DMS114 treated with DMSO at 0.1 percent for 48 hours (cell line): ENCODE measurements around the gene GGTLC2.
"Not testable (repeated sequence)": the region's sequence is repeated elsewhere in the genome, so short reads cannot be mapped to it uniquely, and the experiment has no call there.

Source experiments
- DNase-seq: peaks from one replicate; lab custom pipeline; 2025; ENCODE audit not compliant: unreplicated experiment; lab: John Stamatoyannopoulos, UW

The GGTLC2 gene

GRCh38 chr22:22636260-22636659 is 8.2 kb upstream of the GGTLC2 start:
- not testable (repeated sequence) for DNase-seq

GRCh38 chr22:22638313-22638712 is 6.1 kb upstream of the GGTLC2 start:
- DNase-seq, result not testable (repeated sequence)

GRCh38 chr22:22642255-22642654 is 2.2 kb upstream of the GGTLC2 start:
- not testable (repeated sequence) for DNase-seq

GRCh38 chr22:22645969-22646368 is 1.6 kb downstream of the GGTLC2 start:
- DNase-seq, result not testable (repeated sequence)

- DNase-seq, result not testable (repeated sequence)
Observed at GRCh38 chr22:22647952-22648351, 3.5 kb downstream of the GGTLC2 start.

GRCh38 chr22:22648863-22649536 is 4.6 kb downstream of the GGTLC2 start:
- not testable (repeated sequence) for DNase-seq

- not testable (repeated sequence) for DNase-seq
Observed at GRCh38 chr22:22649761-22650160, 5.3 kb downstream of the GGTLC2 start.

- not testable (repeated sequence) for DNase-seq
Observed at GRCh38 chr22:22650398-22650797, 6.0 kb downstream of the GGTLC2 start.

- DNase-seq, result not testable (repeated sequence)
Observed at GRCh38 chr22:22650803-22651515, 6.5 kb downstream of the GGTLC2 start.

- DNase-seq, result not testable (repeated sequence)
Observed at GRCh38 chr22:22651593-22651992, 7.2 kb downstream of the GGTLC2 start.

- not testable (repeated sequence) for DNase-seq
Observed at GRCh38 chr22:22652102-22652501, 7.7 kb downstream of the GGTLC2 start.

GRCh38 chr22:22652573-22652972 is 8.2 kb downstream of the GGTLC2 start:
- not testable (repeated sequence) for DNase-seq

- not testable (repeated sequence) for DNase-seq
Observed at GRCh38 chr22:22653677-22654381, 9.4 kb downstream of the GGTLC2 start.

GRCh38 chr22:22655452-22656290 is 11.3 kb downstream of the GGTLC2 start:
- DNase-seq, result no peak

- no peak for DNase-seq
Observed at GRCh38 chr22:22657712-22658111, 13.3 kb downstream of the GGTLC2 start.

- DNase-seq, result no peak
Observed at GRCh38 chr22:22661275-22661674, 16.9 kb downstream of the GGTLC2 start.

GRCh38 chr22:22662095-22662494 is 17.7 kb downstream of the GGTLC2 start:
- DNase-seq, result no peak

- no peak for DNase-seq
Observed at GRCh38 chr22:22663861-22664800, 19.7 kb downstream of the GGTLC2 start.

- DNase-seq, result no peak
Observed at GRCh38 chr22:22666307-22667091, 22.1 kb downstream of the GGTLC2 start.
